ENCODE data around the gene IFT88. TPM values are rescaled to one million over a fixed set of nuclear protein-coding genes. Genes with fewer than 3 reads are reported as not detected.

IFT88 gene
- total and polyA plus RNA-seq, 2 of the 8 experiments (the other 6 are each of a cell fraction or from before 2014, with no cell fraction given): 1.7 to 5.8 TPM

- TF ChIP-seq CHD7 (IDR thresholded peaks at IDR 0.05; ENCODE audit: insufficient replicate concordance, low read length): no peak
- no peak for TF ChIP-seq SIN3A (conservative IDR thresholded peaks at IDR 0.05 in 1 of 2, IDR thresholded peaks at IDR 0.05 in 1 of 2; ENCODE audit: low read depth in 1 of 2, low read length in 2 of 2)
- no peak for TF ChIP-seq POU5F1 (IDR thresholded peaks at IDR 0.05; ENCODE audit: low read depth, low read length)
- TF ChIP-seq RXRA (IDR thresholded peaks at IDR 0.05; ENCODE audit: insufficient read depth, low read depth, low read length): no peak
- no peak for TF ChIP-seq FOSL1 (IDR thresholded peaks at IDR 0.05; ENCODE audit: insufficient read depth, low read depth, low read length)
- no peak for TF ChIP-seq POLR2AphosphoS5 (IDR thresholded peaks at IDR 0.05; ENCODE audit: low read depth, low read length)
- TF ChIP-seq CHD1 (IDR thresholded peaks at IDR 0.05; ENCODE audit: low read depth, low read length): no peak
- no peak for TF ChIP-seq KDM5A (IDR thresholded peaks at IDR 0.05; ENCODE audit: low read length)
- no peak for TF ChIP-seq GTF2F1 (IDR thresholded peaks at IDR 0.05; ENCODE audit: borderline replicate concordance, low read depth, low read length)
- no peak for TF ChIP-seq SUZ12 (IDR thresholded peaks at IDR 0.05; ENCODE audit: low read length)
- TF ChIP-seq EZH2 (IDR thresholded peaks at IDR 0.05; ENCODE audit: low read depth, low read length, severe bottlenecking): no peak
- TF ChIP-seq POLR2A (IDR thresholded peaks at IDR 0.05; ENCODE audit: control extremely low read depth in 1 of 2, low read depth in 2 of 2, low read length in 2 of 2): no peak
- TF ChIP-seq SIX5 (IDR thresholded peaks at IDR 0.05; ENCODE audit: low read depth, low read length): no peak
Observed at GRCh38 chr13:20637811-20638210, 70.9 kb downstream of the IFT88 start (continued).

Measured in H1 (cell line).